Lower leg skin (tissue), 3 donors: ENCODE measurements around the gene CYP2B6.

Experiments
- POLR2A ChIP-seq, 2 donors: fragments of 450-650 bp; IDR thresholded peaks; one replicate each; pipeline ENCODE4 v1.6.1; 2016 to 2017; ENCODE audit warnings: antibody characterized with exemption in 2 of 2, mild to moderate bottlenecking in 1 of 2, moderate library complexity in 1 of 2
- TF ChIP-seq, protein P1 (sequence below), 3 donors: fragments of 450-650 bp; IDR thresholded peaks; one replicate each; pipeline ENCODE4 v1.5.1; 2016; ENCODE audit warnings: antibody characterized with exemption in 3 of 3, mild to moderate bottlenecking in 3 of 3, moderate library complexity in 2 of 3

DNA sequence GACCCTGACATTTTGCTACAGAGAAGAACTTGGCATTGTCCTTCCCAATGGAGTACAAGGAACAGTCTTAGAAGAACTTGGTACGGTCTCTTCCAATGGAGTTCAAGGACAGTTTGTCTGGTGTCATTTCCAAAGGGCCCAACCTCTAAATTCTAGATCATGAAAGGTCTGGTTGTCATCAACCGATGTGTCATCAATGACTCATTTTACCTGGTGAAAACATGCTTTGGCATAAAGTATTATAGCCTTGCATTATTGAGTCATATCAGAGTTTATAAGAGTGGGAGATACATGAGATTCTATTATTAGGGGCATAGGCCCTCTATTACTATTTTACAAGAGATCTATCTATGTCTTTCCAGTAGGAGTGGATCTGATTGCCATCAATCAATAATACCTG lies 4.3 kb downstream of the CYP2B6 start:
- TF ChIP-seq, protein P1, sequence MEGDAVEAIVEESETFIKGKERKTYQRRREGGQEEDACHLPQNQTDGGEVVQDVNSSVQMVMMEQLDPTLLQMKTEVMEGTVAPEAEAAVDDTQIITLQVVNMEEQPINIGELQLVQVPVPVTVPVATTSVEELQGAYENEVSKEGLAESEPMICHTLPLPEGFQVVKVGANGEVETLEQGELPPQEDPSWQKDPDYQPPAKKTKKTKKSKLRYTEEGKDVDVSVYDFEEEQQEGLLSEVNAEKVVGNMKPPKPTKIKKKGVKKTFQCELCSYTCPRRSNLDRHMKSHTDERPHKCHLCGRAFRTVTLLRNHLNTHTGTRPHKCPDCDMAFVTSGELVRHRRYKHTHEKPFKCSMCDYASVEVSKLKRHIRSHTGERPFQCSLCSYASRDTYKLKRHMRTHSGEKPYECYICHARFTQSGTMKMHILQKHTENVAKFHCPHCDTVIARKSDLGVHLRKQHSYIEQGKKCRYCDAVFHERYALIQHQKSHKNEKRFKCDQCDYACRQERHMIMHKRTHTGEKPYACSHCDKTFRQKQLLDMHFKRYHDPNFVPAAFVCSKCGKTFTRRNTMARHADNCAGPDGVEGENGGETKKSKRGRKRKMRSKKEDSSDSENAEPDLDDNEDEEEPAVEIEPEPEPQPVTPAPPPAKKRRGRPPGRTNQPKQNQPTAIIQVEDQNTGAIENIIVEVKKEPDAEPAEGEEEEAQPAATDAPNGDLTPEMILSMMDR (IDR thresholded peaks at IDR 0.05), result no peak
- no peak for TF ChIP-seq POLR2A (IDR thresholded peaks at IDR 0.05)
